Measurements from ENCODE around the gene SLC25A20.

SLC25A20 gene, protein sequence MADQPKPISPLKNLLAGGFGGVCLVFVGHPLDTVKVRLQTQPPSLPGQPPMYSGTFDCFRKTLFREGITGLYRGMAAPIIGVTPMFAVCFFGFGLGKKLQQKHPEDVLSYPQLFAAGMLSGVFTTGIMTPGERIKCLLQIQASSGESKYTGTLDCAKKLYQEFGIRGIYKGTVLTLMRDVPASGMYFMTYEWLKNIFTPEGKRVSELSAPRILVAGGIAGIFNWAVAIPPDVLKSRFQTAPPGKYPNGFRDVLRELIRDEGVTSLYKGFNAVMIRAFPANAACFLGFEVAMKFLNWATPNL

DNA sequence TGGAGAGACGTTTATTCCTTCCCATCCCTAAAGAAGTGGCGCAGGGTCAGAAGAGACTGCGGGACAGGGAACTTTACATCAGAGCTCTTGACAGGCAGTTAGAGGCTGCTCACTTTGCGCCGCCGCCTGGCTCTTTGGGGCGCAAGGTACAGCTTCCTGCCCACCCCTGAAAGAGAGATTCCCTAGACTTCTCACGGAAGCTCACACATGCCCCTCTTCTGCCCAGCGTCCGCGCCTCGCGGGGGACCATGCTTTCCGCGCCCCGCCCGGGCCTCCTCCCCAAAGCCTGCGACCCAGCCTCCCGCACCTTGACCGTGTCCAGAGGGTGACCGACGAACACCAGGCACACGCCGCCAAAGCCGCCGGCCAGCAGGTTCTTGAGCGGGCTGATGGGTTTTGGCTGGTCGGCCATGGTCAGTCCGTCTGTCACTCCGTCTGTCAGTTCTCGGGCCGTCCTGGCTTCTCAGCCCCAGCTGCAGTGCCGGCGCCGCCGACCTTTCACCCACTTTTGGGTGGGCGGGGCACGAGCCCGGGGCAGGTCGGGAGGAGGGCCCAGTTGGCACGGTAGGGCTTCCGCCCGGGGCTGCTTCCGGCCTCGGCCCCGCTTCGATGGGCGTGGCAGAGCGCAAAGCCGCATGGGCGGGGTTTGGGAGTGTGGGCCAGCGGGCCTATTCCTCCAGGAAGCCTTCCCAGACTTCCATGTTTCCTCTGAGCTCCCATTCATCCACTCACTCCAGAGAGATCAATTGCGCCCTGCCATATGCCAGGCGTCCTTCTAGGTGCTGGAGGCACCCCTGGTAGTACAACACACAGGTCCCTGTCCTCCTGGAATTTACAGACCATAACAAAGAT lies at the start of gene SLC25A20:
TSS of gene SLC25A20 (minus strand) at position 500 of the 852 bp plus-strand sequence. CDS start at position 412, 88 bp downstream.
- TF ChIP-seq ZNF274 (IDR thresholded peaks at IDR 0.05; ENCODE audit: low read depth, low read length): no peak
- peak within 1 kb of the TSS; percentile 65 for H3K4me3 ChIP-seq (ENCODE audit: low read length)

DNA sequence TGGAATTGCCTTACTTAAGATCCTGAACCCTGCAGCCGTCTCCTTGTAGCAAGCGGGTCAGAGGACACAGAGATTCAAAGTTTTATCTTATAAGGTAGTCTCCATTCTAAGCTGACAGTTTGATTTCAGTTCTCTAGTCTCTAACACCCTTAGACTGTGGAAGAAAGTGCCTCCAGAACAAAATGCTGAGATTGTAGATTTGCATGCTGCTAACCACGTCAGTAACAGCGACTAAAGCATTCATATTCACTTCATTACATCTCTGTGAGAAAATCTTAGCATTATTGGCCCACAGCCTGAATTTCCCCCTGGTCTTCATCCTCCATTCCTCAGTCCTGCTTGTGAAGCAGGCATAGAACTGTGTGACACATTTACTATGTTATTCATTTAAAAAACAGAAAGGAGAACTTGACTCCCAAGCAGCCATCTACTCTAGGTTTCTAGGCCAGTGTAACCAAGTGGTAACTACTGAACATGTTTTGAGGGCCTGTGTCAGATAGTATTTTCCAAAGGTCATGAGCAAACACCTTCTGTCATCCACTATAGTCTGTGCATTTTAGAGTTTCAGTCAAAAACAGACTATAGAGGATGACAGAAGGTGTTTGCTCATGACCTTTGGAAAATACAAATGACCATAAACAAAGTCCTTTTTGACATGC lies 47.3 kb upstream of the SLC25A20 start:
- H3K4me3 ChIP-seq (ENCODE audit: low read length): no peak overlapping the region
- no peak for TF ChIP-seq ZNF274 (IDR thresholded peaks at IDR 0.05; ENCODE audit: low read depth, low read length)

DNA sequence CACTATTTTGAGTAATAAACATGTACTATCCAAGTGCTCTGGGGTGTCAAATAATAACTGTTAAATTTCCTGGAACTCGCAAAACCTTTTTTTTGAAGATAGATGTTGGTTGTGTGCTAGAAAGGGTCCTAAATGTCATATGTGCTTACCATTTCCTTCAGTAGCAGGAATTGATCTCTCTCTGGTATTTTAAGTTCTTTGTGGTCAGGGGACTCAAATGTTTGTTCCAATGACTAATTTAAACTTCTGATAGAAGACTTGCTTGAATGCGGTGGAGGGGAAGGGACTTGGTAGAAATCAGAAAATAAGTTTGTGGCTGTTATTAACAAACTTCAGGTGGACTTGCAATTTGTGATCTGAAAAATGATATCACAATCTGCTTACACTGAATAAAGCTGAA lies 46.8 kb upstream of the SLC25A20 start:
- no peak overlapping the region for H3K4me3 ChIP-seq (ENCODE audit: low read length)
- no peak for TF ChIP-seq ZNF274 (IDR thresholded peaks at IDR 0.05; ENCODE audit: low read depth, low read length)

DNA sequence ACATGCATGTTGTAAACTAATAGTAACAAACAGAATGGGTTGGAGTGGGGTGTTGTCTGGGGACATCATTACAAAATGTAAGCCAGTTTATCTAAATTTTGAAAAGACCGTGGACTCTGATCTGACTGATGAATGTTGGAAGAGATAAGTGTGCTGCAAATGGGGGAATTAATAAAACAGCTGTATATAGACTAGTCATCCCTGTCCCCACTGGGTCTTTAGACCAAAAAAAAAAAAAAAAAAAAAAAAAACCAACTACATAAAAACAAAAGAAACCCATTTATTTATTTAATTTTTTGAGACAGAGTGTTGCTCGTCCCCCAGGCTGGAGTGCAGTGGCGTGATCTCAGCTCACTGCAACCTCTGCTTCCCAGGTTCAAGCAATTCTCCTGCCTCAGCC lies 40.0 kb upstream of the SLC25A20 start:
- no peak for TF ChIP-seq ZNF274 (IDR thresholded peaks at IDR 0.05; ENCODE audit: low read depth, low read length)
- H3K4me3 ChIP-seq (ENCODE audit: low read length): no peak overlapping the region

DNA sequence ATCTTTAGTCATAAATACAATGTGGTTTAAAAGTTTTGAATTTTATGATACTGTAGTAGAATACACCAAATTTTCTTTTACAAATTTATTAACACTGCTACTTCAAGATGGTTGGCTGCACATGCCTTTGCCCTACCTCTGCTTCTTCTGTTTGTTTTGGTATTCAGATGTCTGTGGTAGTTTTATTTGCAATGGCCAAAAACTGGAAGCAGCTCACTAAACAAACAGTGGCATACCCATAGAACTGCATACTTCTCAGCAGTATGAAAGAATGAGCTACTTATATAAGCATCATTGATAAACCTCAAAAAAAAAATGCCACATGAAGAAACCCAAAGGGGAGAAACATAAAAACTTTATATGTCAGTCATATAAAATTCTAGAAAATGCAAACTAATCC lies 39.5 kb upstream of the SLC25A20 start:
- TF ChIP-seq ZNF274 (IDR thresholded peaks at IDR 0.05; ENCODE audit: low read depth, low read length): no peak
- H3K4me3 ChIP-seq (ENCODE audit: low read length): no peak overlapping the region

DNA sequence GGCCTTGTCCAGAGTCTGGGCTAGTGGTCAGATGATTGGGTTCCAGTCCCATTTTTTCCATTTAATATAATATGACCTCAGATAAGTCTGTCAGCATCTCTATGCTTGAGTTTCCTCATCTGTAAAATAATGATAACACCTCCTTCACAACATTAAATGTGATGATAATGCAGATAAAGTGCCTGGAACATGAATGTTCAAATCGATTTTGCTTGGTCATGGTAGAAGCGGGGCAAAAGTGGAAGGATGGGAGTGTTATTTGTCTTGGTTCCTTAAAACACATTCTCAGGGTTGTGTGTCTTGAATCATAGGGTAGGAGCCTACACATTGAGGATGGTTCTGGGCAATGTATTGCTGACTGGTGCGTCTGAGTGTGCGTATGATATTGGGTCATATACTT lies 36.8 kb upstream of the SLC25A20 start:
- no peak for TF ChIP-seq ZNF274 (IDR thresholded peaks at IDR 0.05; ENCODE audit: low read depth, low read length)
- no peak overlapping the region for H3K4me3 ChIP-seq (ENCODE audit: low read length)

DNA sequence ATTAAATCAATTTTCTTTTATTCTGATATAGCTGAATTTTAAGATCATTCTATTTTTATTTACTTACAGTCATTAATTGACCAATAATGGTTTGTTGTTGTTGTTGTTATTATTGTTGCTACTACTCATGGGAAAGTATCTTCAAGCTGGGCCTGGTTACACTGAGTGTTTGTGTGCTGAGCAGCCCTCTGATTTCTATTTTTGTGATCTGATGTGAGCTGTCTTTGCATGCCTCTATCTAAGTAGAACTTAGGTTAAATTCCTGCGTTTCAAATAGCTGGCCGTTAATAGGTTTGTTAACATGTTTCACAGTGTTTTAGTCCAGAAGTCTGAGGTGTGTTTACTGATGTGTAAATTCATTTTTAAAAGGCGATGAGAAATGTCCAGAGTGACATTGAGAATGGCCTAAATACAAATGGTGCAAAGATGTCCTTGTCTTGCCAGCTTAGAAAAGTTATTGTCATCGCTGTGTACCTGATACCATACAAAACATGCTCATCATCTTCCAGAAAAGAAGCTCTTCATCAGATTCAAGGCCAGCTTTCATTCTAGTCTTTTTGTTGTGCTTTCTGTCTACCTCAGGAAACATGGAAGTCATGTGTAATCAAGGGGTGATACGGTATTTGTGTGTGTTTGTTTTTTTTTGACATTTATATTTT lies 35.8 kb upstream of the SLC25A20 start:
- TF ChIP-seq ZNF274 (IDR thresholded peaks at IDR 0.05; ENCODE audit: low read depth, low read length): no peak
- H3K4me3 ChIP-seq (ENCODE audit: low read length): no peak overlapping the region

DNA sequence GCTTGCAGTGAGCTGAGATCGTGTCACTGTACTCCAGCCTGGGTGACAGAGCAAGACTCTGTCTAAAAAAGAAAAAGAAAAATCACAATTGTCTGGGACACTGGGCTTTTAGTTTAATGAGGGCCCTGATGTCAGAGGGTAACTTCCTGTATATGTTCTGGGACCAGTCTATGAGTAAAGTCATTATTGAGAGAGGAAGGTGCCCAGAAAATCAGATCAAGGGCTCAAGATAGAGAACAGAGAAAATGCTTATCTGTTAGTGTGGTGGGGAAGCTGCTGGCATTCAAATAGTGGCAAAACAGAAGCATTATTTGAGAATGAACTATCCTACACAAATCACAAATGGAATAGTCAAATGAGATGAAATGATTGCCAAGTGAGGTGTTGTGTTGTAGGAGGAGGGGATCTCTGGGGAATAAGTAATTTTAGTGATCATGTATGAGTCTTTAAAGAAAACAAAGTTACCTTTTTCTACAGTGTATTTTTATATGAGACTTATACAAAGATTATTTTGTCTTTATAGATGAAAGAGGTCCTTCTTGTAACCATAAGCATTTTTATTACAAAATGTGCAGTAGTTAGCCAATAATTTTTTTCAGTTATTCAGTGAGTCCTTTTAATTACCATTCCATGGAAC lies 33.4 kb upstream of the SLC25A20 start:
- no peak overlapping the region for H3K4me3 ChIP-seq (ENCODE audit: low read length)
- no peak for TF ChIP-seq ZNF274 (IDR thresholded peaks at IDR 0.05; ENCODE audit: low read depth, low read length)

DNA sequence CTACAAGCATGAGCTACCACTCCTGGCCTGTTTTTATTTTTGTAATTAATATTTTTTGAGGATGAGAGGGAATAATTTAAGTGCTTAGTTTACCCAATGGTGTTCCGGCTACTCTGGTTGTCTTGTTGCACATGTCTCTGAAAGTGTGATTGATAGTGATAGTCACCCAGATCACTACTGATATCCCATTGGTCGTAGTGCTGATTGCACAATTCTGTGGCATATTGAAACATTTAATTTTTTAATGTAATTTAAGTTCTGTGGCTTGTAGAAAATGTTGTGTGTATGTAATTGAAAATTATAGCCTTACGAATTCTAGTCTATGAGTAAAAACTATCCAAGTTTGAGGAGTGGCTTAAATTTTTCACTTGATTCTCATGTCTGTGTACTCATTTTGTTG lies 31.9 kb upstream of the SLC25A20 start:
- TF ChIP-seq ZNF274 (IDR thresholded peaks at IDR 0.05; ENCODE audit: low read depth, low read length): no peak

DNA sequence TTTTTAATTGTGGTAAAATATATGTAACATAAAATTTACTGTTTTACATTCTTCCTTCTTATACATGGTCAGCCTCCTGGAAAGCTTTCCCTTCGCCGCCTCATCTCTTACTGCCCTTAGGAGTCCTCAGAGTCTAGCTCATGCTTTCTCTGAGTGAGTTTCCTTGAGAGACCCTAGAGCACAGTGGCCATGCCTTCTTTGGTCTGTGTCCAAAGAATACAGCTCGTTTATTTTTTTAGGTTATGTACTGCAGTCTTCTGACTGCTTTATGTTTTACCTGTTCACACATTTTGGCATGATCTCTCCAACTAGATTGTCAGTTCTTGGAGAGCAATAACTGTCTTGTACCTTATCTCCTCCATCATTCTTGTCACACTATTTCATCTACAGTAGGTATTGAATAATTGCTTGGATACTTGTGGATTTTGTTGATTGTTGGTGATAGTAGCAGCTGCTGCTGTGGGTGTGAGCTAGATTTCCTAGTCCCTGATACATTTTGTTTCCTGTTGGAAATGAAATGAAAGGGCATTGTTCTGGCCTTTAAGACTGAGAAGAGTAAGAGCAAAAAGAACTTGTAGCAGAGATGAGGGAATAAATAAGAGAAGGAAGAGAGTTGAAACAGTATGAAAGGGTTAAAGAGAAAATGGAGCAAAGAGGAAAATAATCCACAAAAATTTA lies 30.8 kb upstream of the SLC25A20 start:
- no peak for TF ChIP-seq ZNF274 (IDR thresholded peaks at IDR 0.05; ENCODE audit: low read depth, low read length)
- no peak overlapping the region for H3K4me3 ChIP-seq (ENCODE audit: low read length)

More for the DNA sequence above, 31.9 kb upstream of the SLC25A20 start:
- H3K4me3 ChIP-seq (ENCODE audit: low read length): no peak overlapping the region

DNA sequence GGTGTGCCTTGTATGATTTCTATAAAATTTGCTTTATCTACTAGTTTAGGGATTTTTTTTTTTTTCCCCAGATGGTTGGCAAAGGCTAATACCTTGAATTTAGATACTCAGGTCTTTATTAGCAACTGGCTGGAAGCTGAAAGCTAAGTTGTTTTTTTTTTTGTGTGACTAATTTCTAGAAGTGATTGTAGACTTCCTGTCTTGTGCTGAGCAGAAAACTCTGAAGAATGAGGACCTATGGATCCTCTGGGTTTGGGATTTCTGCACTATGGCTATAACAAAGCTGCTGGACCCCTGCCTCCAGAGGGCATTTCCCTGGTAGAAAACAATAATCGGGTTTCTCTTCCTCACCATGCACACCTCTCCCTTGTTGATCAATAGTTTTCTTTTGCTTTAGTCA lies 30.0 kb upstream of the SLC25A20 start:
- H3K4me3 ChIP-seq (ENCODE audit: low read length): no peak overlapping the region
- no peak for TF ChIP-seq ZNF274 (IDR thresholded peaks at IDR 0.05; ENCODE audit: low read depth, low read length)

DNA sequence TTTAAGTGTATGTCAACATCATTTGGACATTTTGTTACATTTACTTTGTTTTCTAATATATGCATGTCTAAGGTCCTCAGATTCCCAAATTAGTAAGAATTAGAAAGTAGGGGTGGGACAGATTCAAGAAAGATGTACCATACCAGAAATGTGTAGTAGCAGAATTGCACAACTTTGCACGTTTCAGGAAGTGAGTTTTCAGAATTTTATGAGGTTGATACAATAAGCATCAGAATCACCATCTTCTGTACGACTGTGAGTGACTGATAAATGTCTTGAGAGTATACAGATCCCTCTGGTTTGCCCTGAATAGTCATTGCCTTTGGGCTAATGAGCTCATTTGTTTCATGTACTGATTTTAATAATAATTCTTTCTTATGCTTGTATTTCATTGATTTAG lies 29.2 kb upstream of the SLC25A20 start:
- no peak overlapping the region for H3K4me3 ChIP-seq (ENCODE audit: low read length)

More for the DNA sequence above, 29.2 kb upstream of the SLC25A20 start:
- no peak for TF ChIP-seq ZNF274 (IDR thresholded peaks at IDR 0.05; ENCODE audit: low read depth, low read length)

Measured in GM08714 (cell line).